Spleen (tissue), 7 donors: ENCODE results near the gene RBMS1.

Experiments
- POLR2A ChIP-seq, 3 donors: fragments of 450-650 bp; IDR thresholded peaks; one replicate each; pipeline ENCODE4 v1.5.1; 2017; ENCODE audit warnings: antibody characterized with exemption in 3 of 3, mild to moderate bottlenecking in 1 of 3
- TF ChIP-seq, protein P1 (sequence below), 11 experiments: fragments of 200-600 bp in 7 of 11; fragments of 450-650 bp in 4 of 11; sonication (generic) in 4 of 11; IDR thresholded peaks in 8 of 11; conservative IDR thresholded peaks in 3 of 11; 1 replicate in 7 of 11; 2 replicates in 4 of 11; pipeline versions ENCODE4 v1.4.0 to v1.8.0; 2016 to 2021; ENCODE audit warnings: antibody characterized with exemption in 11 of 11, inconsistent platforms in 4 of 11, mild to moderate bottlenecking in 1 of 11
- donor health status: DM: no; HTN: no; CAD: no; lungs with moderate emphysema.
- donor health status: DM: no; HTN: no; CAD: no.
- donor health status: DM: no; HTN: no; CAD: no.

DNA sequence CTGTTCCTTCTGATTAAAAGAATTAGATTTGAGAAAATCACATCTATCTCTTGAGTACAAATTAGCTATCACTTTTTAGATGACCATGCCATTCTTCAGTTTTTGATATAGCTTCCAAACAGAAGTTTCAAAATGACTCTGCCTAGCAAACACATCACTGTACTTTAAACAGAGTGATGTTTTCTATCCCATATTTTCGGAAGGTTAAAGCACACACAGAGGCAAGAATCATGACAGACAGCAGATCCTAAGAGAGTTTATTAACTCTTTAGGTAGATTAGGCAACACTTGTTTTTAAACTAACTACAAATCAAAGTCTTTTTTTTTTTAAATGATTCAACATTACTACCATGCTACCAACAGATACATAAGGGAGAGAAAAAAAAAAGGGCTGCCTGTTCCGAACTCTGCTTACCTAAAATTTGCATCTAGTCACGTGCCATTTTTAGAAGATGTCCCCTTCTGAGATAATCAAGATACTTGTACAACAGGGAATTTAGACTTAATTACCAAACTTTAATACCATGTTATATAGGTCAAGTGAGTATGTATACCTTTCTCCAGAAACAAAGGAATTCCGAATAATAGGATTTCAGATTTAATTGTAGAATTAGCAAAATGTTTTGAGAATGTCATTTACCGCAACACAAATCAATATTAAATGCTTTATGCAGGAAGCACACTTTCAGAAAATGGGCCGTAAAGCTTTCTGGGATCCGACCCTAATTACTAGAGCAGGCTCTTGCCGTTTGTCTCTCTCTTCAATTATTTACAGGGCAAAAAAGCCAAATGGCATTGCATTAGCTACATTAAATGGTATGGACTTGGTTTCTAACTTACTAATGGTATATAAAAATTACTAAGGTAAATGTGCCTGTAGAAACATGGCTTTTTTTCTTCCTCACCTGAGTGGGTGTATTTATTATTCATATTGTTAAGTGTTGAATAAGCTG is 2.6 kb downstream of the RBMS1 start:
- TF ChIP-seq, protein P1, sequence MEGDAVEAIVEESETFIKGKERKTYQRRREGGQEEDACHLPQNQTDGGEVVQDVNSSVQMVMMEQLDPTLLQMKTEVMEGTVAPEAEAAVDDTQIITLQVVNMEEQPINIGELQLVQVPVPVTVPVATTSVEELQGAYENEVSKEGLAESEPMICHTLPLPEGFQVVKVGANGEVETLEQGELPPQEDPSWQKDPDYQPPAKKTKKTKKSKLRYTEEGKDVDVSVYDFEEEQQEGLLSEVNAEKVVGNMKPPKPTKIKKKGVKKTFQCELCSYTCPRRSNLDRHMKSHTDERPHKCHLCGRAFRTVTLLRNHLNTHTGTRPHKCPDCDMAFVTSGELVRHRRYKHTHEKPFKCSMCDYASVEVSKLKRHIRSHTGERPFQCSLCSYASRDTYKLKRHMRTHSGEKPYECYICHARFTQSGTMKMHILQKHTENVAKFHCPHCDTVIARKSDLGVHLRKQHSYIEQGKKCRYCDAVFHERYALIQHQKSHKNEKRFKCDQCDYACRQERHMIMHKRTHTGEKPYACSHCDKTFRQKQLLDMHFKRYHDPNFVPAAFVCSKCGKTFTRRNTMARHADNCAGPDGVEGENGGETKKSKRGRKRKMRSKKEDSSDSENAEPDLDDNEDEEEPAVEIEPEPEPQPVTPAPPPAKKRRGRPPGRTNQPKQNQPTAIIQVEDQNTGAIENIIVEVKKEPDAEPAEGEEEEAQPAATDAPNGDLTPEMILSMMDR (IDR thresholded peaks at IDR 0.05 in 8 of 11, conservative IDR thresholded peaks at IDR 0.05 in 3 of 11): no peak
- no peak for TF ChIP-seq POLR2A (IDR thresholded peaks at IDR 0.05)
